SU-DHL-6 (cell line): Measurements from ENCODE around the gene EAPP.

ENCODE experiments used
- H2AFZ ChIP-seq: fragments of 200-600 bp; sonication (generic); 2 replicates; pipeline ENCODE4 v1.6.1; 2014; ENCODE audit warnings: low read depth, mild to moderate bottlenecking, moderate library complexity, mixed read lengths, antibody characterized with exemption, low read length; ENCODE audit not compliant: severe bottlenecking
- H3F3A ChIP-seq: fragments of 200-600 bp; shearing (Covaris generic); 2 replicates; pipeline ENCODE4 v1.6.0; 2016; ENCODE audit warnings: antibody characterized with exemption, mild to moderate bottlenecking; ENCODE audit not compliant: insufficient read depth
- H3K27ac ChIP-seq: fragments of 200-600 bp; sonication (generic); 2 replicates; pipeline ENCODE4 v1.5.1; 2016; ENCODE audit warnings: low read depth, mild to moderate bottlenecking, low read length, moderate library complexity, mixed read lengths
- H3K27me3 ChIP-seq: fragments of 200-600 bp; sonication (generic), shearing (Covaris generic); 2 replicates; pipeline ENCODE4 v1.6.0; 2014; ENCODE audit warnings: mild to moderate bottlenecking, low read length
- H3K36me3 ChIP-seq: fragments of 200-600 bp; sonication (generic); 2 replicates; pipeline ENCODE4 v1.6.1; 2014; ENCODE audit warnings: mild to moderate bottlenecking, low read length, mixed read lengths
- H3K4me2 ChIP-seq: fragments of 300-600, 200-600 bp; shearing (Covaris generic), sonication (generic); 2 replicates; pipeline ENCODE4 v1.6.0; 2014; ENCODE audit warnings: low read length, low read depth, mild to moderate bottlenecking; ENCODE audit not compliant: poor library complexity, severe bottlenecking
- H3K4me3 ChIP-seq: fragments of 200-600 bp; sonication (generic); 2 replicates; pipeline ENCODE4 v1.5.1; 2014; ENCODE audit warnings: antibody characterized with exemption, low read length, mild to moderate bottlenecking, mixed read lengths; ENCODE audit not compliant: insufficient read depth, poor library complexity, severe bottlenecking
- H3K79me2 ChIP-seq: fragments of 200-600 bp; sonication (generic); 2 replicates; pipeline ENCODE4 v1.6.1; 2014; ENCODE audit warnings: mild to moderate bottlenecking, low read length, moderate library complexity; ENCODE audit not compliant: insufficient read depth
- H3K9ac ChIP-seq: fragments of 200-600 bp; sonication (generic); 2 replicates; pipeline ENCODE4 v1.7.0; 2014; ENCODE audit warnings: mild to moderate bottlenecking, low read length
- H3K9me2 ChIP-seq: fragments of 200-600 bp; sonication (generic); replicated peaks from 2 replicates; pipeline ENCODE4 v1.6.1; 2014; ENCODE audit warnings: low read length; ENCODE audit not compliant: insufficient read depth
- H3K9me3 ChIP-seq: fragments of 200-600 bp; sonication (generic); 2 replicates; pipeline ENCODE4 v1.6.1; 2014; ENCODE audit warnings: low read length, mixed read lengths; ENCODE audit not compliant: insufficient read depth
- H4K20me1 ChIP-seq: fragments of 200-600 bp; sonication (generic); 2 replicates; pipeline ENCODE4 v1.6.1; 2014; ENCODE audit warnings: low read depth, mild to moderate bottlenecking, antibody characterized with exemption, low read length, moderate library complexity, mixed read lengths
- CTCF ChIP-seq: fragments of 200-600 bp; sonication (generic); IDR thresholded peaks from one replicate; pipeline ENCODE4 v1.5.1; 2017; ENCODE audit warnings: antibody characterized with exemption, mild to moderate bottlenecking, low read length, moderate library complexity; ENCODE audit not compliant: insufficient read depth, poor library complexity, severe bottlenecking
- EZH2phosphoT487 ChIP-seq: fragments of 200-600 bp; sonication (generic), shearing (Covaris generic); conservative IDR thresholded peaks from 2 replicates; pipeline ENCODE4 v1.6.1; 2018; ENCODE audit warnings: mild to moderate bottlenecking, antibody characterized with exemption, low read length, moderate library complexity, mixed read lengths

The EAPP gene

GRCh38 chr14:34502545-34503225, 36.8 kb downstream of the EAPP start:
- no peak overlapping the region for H3K4me2 ChIP-seq
- no peak overlapping the region for H3K4me3 ChIP-seq
- no peaks in the 10 kb centered on the region for H3K9me2 ChIP-seq
- H3K27me3 ChIP-seq: no peaks in the 10 kb centered on the region
- no peaks in the 10 kb centered on the region for H4K20me1 ChIP-seq
- H3K36me3 ChIP-seq: no peaks in the 10 kb centered on the region
- no peak for TF ChIP-seq EZH2phosphoT487
- TF ChIP-seq CTCF: no peak
- no peaks in the 10 kb centered on the region for H3F3A ChIP-seq
- H3K9me3 ChIP-seq: no peaks in the 10 kb centered on the region
- H3K27ac ChIP-seq: no peak overlapping the region
- H2AFZ ChIP-seq: no peak overlapping the region
- H3K9ac ChIP-seq: no peak overlapping the region
- no peaks in the 10 kb centered on the region for H3K79me2 ChIP-seq

GRCh38 chr14:34502001-34502400, 37.5 kb downstream of the EAPP start:
- H2AFZ ChIP-seq: no peak overlapping the region
- no peaks in the 10 kb centered on the region for H3K36me3 ChIP-seq
- H3K4me3 ChIP-seq: no peak overlapping the region
- TF ChIP-seq EZH2phosphoT487 (no peak), CTCF (no peak)
- no peak overlapping the region for H3K9ac ChIP-seq
- H3K9me3 ChIP-seq: no peaks in the 10 kb centered on the region
- H3K9me2 ChIP-seq: no peaks in the 10 kb centered on the region
- H3K4me2 ChIP-seq: no peak overlapping the region
- H3K79me2 ChIP-seq: no peaks in the 10 kb centered on the region
- H3F3A ChIP-seq: no peaks in the 10 kb centered on the region
- H4K20me1 ChIP-seq: no peaks in the 10 kb centered on the region
- H3K27me3 ChIP-seq: no peaks in the 10 kb centered on the region
- H3K27ac ChIP-seq: no peak overlapping the region

GRCh38 chr14:34501004-34501580, 38.4 kb downstream of the EAPP start:
- no peaks in the 10 kb centered on the region for H3K27me3 ChIP-seq
- no peak overlapping the region for H3K9ac ChIP-seq
- H3K4me2 ChIP-seq: no peak overlapping the region
- no peaks in the 10 kb centered on the region for H4K20me1 ChIP-seq
- no peaks in the 10 kb centered on the region for H3K9me3 ChIP-seq
- no peaks in the 10 kb centered on the region for H3K79me2 ChIP-seq
- H3K4me3 ChIP-seq: no peak overlapping the region
- no peak for TF ChIP-seq EZH2phosphoT487
- no peaks in the 10 kb centered on the region for H3K9me2 ChIP-seq
- no peak overlapping the region for H2AFZ ChIP-seq
- H3K36me3 ChIP-seq: no peaks in the 10 kb centered on the region
- H3K27ac ChIP-seq: no peak overlapping the region
- H3F3A ChIP-seq: no peaks in the 10 kb centered on the region
